Bronchus fibroblast of lung (primary cell): Measurements from ENCODE around the gene PLCL2. TPM values are rescaled to one million over a fixed set of nuclear protein-coding genes. Genes with fewer than 3 reads are reported as not detected.

Experiments
- total RNA-seq: library from RNA; depleted of rRNA; stranded (reverse); fragments of >200 nt; gene quantifications from 2 replicates; pipeline ENCODE4 v1.2.3, GENCODE V29; 2015

Gene PLCL2
- 4.0 and 4.2 TPM in 2 replicates for total RNA-seq

GRCh38 chr3:16884748-16885592 is at the start of gene PLCL2:
PLCL2 (plus strand) TSS chr3:16884955; CDS start chr3:16885040, 85 bp downstream.

